PC-3 (cell line): ENCODE measurements around the gene HOXC5.

Experiments
- EZH2 ChIP-seq: fragments of 300-600 bp; sonication (generic); IDR thresholded peaks from one replicate; pipeline ENCODE4 v1.6.1; 2017; ENCODE audit warnings: antibody characterized with exemption, mild to moderate bottlenecking, low read length; ENCODE audit not compliant: unreplicated experiment
- EZH2phosphoT487 ChIP-seq: fragments of 300-600 bp; sonication (generic); IDR thresholded peaks from 2 replicates; pipeline ENCODE4 v1.6.1; 2018; ENCODE audit warnings: mild to moderate bottlenecking, antibody characterized with exemption, low read length, borderline replicate concordance
- TF ChIP-seq, protein P1 (sequence below): fragments of 300-600 bp; sonication (generic); conservative IDR thresholded peaks from 2 replicates; pipeline ENCODE4 v1.5.1; 2017; ENCODE audit warnings: antibody characterized with exemption, low read depth, mild to moderate bottlenecking, low read length

- TF ChIP-seq, protein P1, sequence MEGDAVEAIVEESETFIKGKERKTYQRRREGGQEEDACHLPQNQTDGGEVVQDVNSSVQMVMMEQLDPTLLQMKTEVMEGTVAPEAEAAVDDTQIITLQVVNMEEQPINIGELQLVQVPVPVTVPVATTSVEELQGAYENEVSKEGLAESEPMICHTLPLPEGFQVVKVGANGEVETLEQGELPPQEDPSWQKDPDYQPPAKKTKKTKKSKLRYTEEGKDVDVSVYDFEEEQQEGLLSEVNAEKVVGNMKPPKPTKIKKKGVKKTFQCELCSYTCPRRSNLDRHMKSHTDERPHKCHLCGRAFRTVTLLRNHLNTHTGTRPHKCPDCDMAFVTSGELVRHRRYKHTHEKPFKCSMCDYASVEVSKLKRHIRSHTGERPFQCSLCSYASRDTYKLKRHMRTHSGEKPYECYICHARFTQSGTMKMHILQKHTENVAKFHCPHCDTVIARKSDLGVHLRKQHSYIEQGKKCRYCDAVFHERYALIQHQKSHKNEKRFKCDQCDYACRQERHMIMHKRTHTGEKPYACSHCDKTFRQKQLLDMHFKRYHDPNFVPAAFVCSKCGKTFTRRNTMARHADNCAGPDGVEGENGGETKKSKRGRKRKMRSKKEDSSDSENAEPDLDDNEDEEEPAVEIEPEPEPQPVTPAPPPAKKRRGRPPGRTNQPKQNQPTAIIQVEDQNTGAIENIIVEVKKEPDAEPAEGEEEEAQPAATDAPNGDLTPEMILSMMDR = no peak
- no peak for TF ChIP-seq EZH2
- TF ChIP-seq EZH2phosphoT487 = no peak
Observed at GRCh38 chr12:54047160-54047963, 14.5 kb downstream of the HOXC5 start.
